PC-9 (cell line): ENCODE measurements around the gene DNAH11.

Source experiments
- EZH2 ChIP-seq: fragments of 200-600 bp; sonication (generic); IDR thresholded peaks from 2 replicates; pipeline ENCODE4 v1.8.0; 2017; ENCODE audit warnings: antibody characterized with exemption, low read depth
- TF ChIP-seq, protein P1 (sequence below): fragments of 200-600 bp; sonication (generic); conservative IDR thresholded peaks from 2 replicates; pipeline ENCODE4 v1.6.1; 2017; ENCODE audit warnings: mixed run types, antibody characterized with exemption, mild to moderate bottlenecking, moderate library complexity

DNA sequence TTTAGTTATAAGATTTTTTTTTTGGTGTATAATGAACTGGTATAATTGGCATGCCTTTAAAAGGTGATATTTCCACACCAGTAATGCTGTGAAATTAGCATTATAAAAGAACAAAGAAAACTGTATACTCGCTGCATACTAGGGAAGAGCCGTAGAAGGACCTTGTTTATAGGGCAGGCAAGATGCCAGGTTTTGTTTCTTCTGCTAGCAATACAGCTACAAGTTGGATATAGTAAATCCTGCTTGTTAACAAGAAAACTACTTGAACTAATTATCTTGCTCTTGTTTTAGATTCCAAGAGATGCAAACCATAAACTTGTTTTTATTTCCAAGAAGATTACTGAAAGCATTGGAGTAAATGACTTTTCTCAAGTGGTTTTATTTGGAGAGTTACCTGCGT is 1.9 kb downstream of the DNAH11 start:
- TF ChIP-seq, protein P1, sequence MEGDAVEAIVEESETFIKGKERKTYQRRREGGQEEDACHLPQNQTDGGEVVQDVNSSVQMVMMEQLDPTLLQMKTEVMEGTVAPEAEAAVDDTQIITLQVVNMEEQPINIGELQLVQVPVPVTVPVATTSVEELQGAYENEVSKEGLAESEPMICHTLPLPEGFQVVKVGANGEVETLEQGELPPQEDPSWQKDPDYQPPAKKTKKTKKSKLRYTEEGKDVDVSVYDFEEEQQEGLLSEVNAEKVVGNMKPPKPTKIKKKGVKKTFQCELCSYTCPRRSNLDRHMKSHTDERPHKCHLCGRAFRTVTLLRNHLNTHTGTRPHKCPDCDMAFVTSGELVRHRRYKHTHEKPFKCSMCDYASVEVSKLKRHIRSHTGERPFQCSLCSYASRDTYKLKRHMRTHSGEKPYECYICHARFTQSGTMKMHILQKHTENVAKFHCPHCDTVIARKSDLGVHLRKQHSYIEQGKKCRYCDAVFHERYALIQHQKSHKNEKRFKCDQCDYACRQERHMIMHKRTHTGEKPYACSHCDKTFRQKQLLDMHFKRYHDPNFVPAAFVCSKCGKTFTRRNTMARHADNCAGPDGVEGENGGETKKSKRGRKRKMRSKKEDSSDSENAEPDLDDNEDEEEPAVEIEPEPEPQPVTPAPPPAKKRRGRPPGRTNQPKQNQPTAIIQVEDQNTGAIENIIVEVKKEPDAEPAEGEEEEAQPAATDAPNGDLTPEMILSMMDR = no peak
- TF ChIP-seq EZH2 = no peak
